ENCODE data around the gene CCDC32.

GRCh38 chr15:40575113-40575512 lies 10.3 kb upstream of the CCDC32 start:
- TF ChIP-seq CTCF (conservative IDR thresholded peaks at IDR 0.05) (no peak), ZFX (IDR thresholded peaks at IDR 0.05) (no peak)
